Stimulated activated CD8-positive, alpha-beta memory T cell treated with anti-CD3 and anti-CD28 coated beads, Interleukin-7, amount 100 ng/mL, for 24 hours (primary cell): ENCODE data around the gene LDHAL6B.

Source experiments
- DNase-seq: peaks from one replicate; pipeline ENCODE4 v3.0.0-alpha.2; 2020; ENCODE audit warnings: low read depth

The LDHAL6B gene

GRCh38 chr15:59252137-59252536, 45.5 kb downstream of the LDHAL6B start:
- no peak for DNase-seq

- no peak for DNase-seq
Measured at GRCh38 chr15:59255680-59256336, 49.2 kb downstream of the LDHAL6B start.

GRCh38 chr15:59256482-59256881, 49.8 kb downstream of the LDHAL6B start:
- DNase-seq = no peak

- DNase-seq = no peak
Measured at GRCh38 chr15:59257140-59257539, 50.5 kb downstream of the LDHAL6B start.
